SU-DHL-6 (cell line): Measurements from ENCODE around the gene VIPR2.

Experiments
- H2AFZ ChIP-seq: fragments of 200-600 bp; sonication (generic); 2 replicates; pipeline ENCODE4 v1.6.1; 2014; ENCODE audit warnings: low read depth, mild to moderate bottlenecking, moderate library complexity, mixed read lengths, antibody characterized with exemption, low read length; ENCODE audit not compliant: severe bottlenecking
- H3F3A ChIP-seq: fragments of 200-600 bp; shearing (Covaris generic); 2 replicates; pipeline ENCODE4 v1.6.0; 2016; ENCODE audit warnings: antibody characterized with exemption, mild to moderate bottlenecking; ENCODE audit not compliant: insufficient read depth
- H3K27ac ChIP-seq: fragments of 200-600 bp; sonication (generic); 2 replicates; pipeline ENCODE4 v1.5.1; 2016; ENCODE audit warnings: low read depth, mild to moderate bottlenecking, low read length, moderate library complexity, mixed read lengths
- H3K27me3 ChIP-seq: fragments of 200-600 bp; sonication (generic), shearing (Covaris generic); 2 replicates; pipeline ENCODE4 v1.6.0; 2014; ENCODE audit warnings: mild to moderate bottlenecking, low read length
- H3K36me3 ChIP-seq: fragments of 200-600 bp; sonication (generic); 2 replicates; pipeline ENCODE4 v1.6.1; 2014; ENCODE audit warnings: mild to moderate bottlenecking, low read length, mixed read lengths
- H3K4me2 ChIP-seq: fragments of 300-600, 200-600 bp; shearing (Covaris generic), sonication (generic); 2 replicates; pipeline ENCODE4 v1.6.0; 2014; ENCODE audit warnings: low read length, low read depth, mild to moderate bottlenecking; ENCODE audit not compliant: poor library complexity, severe bottlenecking
- H3K4me3 ChIP-seq: fragments of 200-600 bp; sonication (generic); 2 replicates; pipeline ENCODE4 v1.5.1; 2014; ENCODE audit warnings: antibody characterized with exemption, low read length, mild to moderate bottlenecking, mixed read lengths; ENCODE audit not compliant: insufficient read depth, poor library complexity, severe bottlenecking
- H3K79me2 ChIP-seq: fragments of 200-600 bp; sonication (generic); 2 replicates; pipeline ENCODE4 v1.6.1; 2014; ENCODE audit warnings: mild to moderate bottlenecking, low read length, moderate library complexity; ENCODE audit not compliant: insufficient read depth
- H3K9ac ChIP-seq: fragments of 200-600 bp; sonication (generic); 2 replicates; pipeline ENCODE4 v1.7.0; 2014; ENCODE audit warnings: mild to moderate bottlenecking, low read length
- H3K9me2 ChIP-seq: fragments of 200-600 bp; sonication (generic); replicated peaks from 2 replicates; pipeline ENCODE4 v1.6.1; 2014; ENCODE audit warnings: low read length; ENCODE audit not compliant: insufficient read depth
- H3K9me3 ChIP-seq: fragments of 200-600 bp; sonication (generic); 2 replicates; pipeline ENCODE4 v1.6.1; 2014; ENCODE audit warnings: low read length, mixed read lengths; ENCODE audit not compliant: insufficient read depth
- H4K20me1 ChIP-seq: fragments of 200-600 bp; sonication (generic); 2 replicates; pipeline ENCODE4 v1.6.1; 2014; ENCODE audit warnings: low read depth, mild to moderate bottlenecking, antibody characterized with exemption, low read length, moderate library complexity, mixed read lengths
- CTCF ChIP-seq: fragments of 200-600 bp; sonication (generic); IDR thresholded peaks from one replicate; pipeline ENCODE4 v1.5.1; 2017; ENCODE audit warnings: antibody characterized with exemption, mild to moderate bottlenecking, low read length, moderate library complexity; ENCODE audit not compliant: insufficient read depth, poor library complexity, severe bottlenecking
- EZH2phosphoT487 ChIP-seq: fragments of 200-600 bp; sonication (generic), shearing (Covaris generic); conservative IDR thresholded peaks from 2 replicates; pipeline ENCODE4 v1.6.1; 2018; ENCODE audit warnings: mild to moderate bottlenecking, antibody characterized with exemption, low read length, moderate library complexity, mixed read lengths

The VIPR2 gene

GRCh38 chr7:159078193-159078910 lies 66.3 kb downstream of the VIPR2 start:
- H3K36me3 ChIP-seq: no peaks in the 10 kb centered on the region
- H3K9me3 ChIP-seq: no peaks in the 10 kb centered on the region
- TF ChIP-seq EZH2phosphoT487 (no peak), CTCF (no peak)
- no peak overlapping the region for H3K9ac ChIP-seq
- H3K4me3 ChIP-seq: no peak overlapping the region
- H3K9me2 ChIP-seq: no peaks in the 10 kb centered on the region
- H3K4me2 ChIP-seq: no peak overlapping the region
- H4K20me1 ChIP-seq: no peaks in the 10 kb centered on the region
- H3K27ac ChIP-seq: no peak overlapping the region
- H3K27me3 ChIP-seq: no peaks in the 10 kb centered on the region
- no peak overlapping the region for H2AFZ ChIP-seq
- H3F3A ChIP-seq: no peaks in the 10 kb centered on the region
- no peaks in the 10 kb centered on the region for H3K79me2 ChIP-seq

DNA sequence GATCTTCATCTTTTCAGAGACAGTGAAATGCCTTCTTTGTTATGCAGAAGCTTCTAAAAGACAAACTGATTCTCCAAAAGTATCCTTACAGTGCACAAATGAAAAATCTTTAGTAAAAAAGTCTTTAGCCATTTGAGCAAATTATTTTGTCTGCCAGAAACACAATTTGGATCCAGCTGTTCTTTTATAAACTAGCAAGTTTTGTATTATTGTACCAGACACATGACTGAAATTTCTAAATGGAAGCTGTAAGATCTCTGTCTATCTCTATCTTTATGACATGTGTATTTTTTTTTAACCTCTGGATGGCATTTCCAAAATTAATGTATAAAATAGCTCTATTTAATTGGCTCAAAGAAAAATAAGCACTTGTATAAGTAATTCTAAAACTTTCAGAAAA lies 68.3 kb downstream of the VIPR2 start:
- TF ChIP-seq CTCF (no peak), EZH2phosphoT487 (no peak)
- no peaks in the 10 kb centered on the region for H3K79me2 ChIP-seq
- no peaks in the 10 kb centered on the region for H3K9me3 ChIP-seq
- no peaks in the 10 kb centered on the region for H3K9me2 ChIP-seq
- H3K4me2 ChIP-seq: no peak overlapping the region
- no peaks in the 10 kb centered on the region for H3F3A ChIP-seq
- H3K36me3 ChIP-seq: no peaks in the 10 kb centered on the region
- H3K4me3 ChIP-seq: no peak overlapping the region
- H2AFZ ChIP-seq: no peak overlapping the region
- no peaks in the 10 kb centered on the region for H3K27me3 ChIP-seq
- H3K27ac ChIP-seq: no peak overlapping the region
- no peaks in the 10 kb centered on the region for H4K20me1 ChIP-seq
- no peak overlapping the region for H3K9ac ChIP-seq

- TF ChIP-seq CTCF (no peak), EZH2phosphoT487 (no peak)
These were observed 69.0 kb downstream of the VIPR2 start for GRCh38 chr7:159075563-159076238.

More at GRCh38 chr7:159075563-159076238, 69.0 kb downstream of the VIPR2 start:
- Histone ChIP-seq H3K27ac (no peak overlapping the region), H3K9me3 (no peaks in the 10 kb centered on the region), H3K4me2 (no peak overlapping the region), H3K27me3 (no peaks in the 10 kb centered on the region), H4K20me1 (no peaks in the 10 kb centered on the region), H3F3A (no peaks in the 10 kb centered on the region), H3K9ac (no peak overlapping the region), H2AFZ (no peak overlapping the region), H3K36me3 (no peaks in the 10 kb centered on the region), H3K79me2 (no peaks in the 10 kb centered on the region), H3K9me2 (no peaks in the 10 kb centered on the region), H3K4me3 (no peak overlapping the region)
